HEK293T (cell line): ENCODE data around the gene ANKRD11.

ENCODE experiments used
- LEF1 ChIP-seq: fragments of 450-650 bp; IDR thresholded peaks from 2 replicates; pipeline ENCODE4 v1.6.1; 2017; ENCODE audit warnings: mild to moderate bottlenecking, borderline replicate concordance
- NFRKB ChIP-seq: fragments of 450-650 bp; IDR thresholded peaks from 2 replicates; pipeline ENCODE4 v1.6.1; 2016; ENCODE audit warnings: mild to moderate bottlenecking, moderate library complexity
- PKNOX1 ChIP-seq: fragments of 450-650 bp; IDR thresholded peaks from 2 replicates; pipeline ENCODE4 v1.6.1; 2016
- SUZ12 ChIP-seq: fragments of 450-650 bp; IDR thresholded peaks from 2 replicates; pipeline ENCODE4 v1.6.1; 2016; ENCODE audit warnings: mild to moderate bottlenecking

- TF ChIP-seq SUZ12 (no peak), LEF1 (no peak), NFRKB (no peak), PKNOX1 (no peak)
Observed at GRCh38 chr16:89446136-89446974, 44.0 kb downstream of the ANKRD11 start.
